ENCODE measurements around the gene CSNK1A1.

- no peak for TF ChIP-seq ZNF274 (IDR thresholded peaks at IDR 0.05; ENCODE audit: low read depth, low read length)
- TF ChIP-seq YY1 (IDR thresholded peaks at IDR 0.05; ENCODE audit: insufficient read depth, insufficient read length), result no peak
- TF ChIP-seq SUZ12 (IDR thresholded peaks at IDR 0.05; ENCODE audit: extremely low read depth, insufficient read depth, insufficient read length), result no peak
These were observed 30.1 kb upstream of the CSNK1A1 start, which contains the start of gene ARHGEF37 for GRCh38 chr5:149581192-149581861.

Data from NT2/D1 (cell line).